GM04504 (cell line): ENCODE measurements around the gene AZIN2.
"Not testable (repeated sequence)": the region's sequence is repeated elsewhere in the genome, so short reads cannot be mapped to it uniquely, and the experiment has no call there.

Source experiments
- DNase-seq: peaks from one replicate; pipeline ENCODE4 v3.0.0-alpha.2; 2012; ENCODE audit warnings: low read depth

Gene AZIN2

GRCh38 chr1:33094971-33095604, 14.1 kb downstream of the AZIN2 start:
- DNase-seq: peak; percentile 56

- no peak for DNase-seq
These were observed 15.5 kb downstream of the AZIN2 start for GRCh38 chr1:33096363-33097005.

GRCh38 chr1:33097137-33097611, 16.2 kb downstream of the AZIN2 start:
- no peak for DNase-seq

GRCh38 chr1:33097762-33098161, 16.8 kb downstream of the AZIN2 start:
- no peak for DNase-seq

GRCh38 chr1:33098371-33098770, 17.4 kb downstream of the AZIN2 start:
- DNase-seq: no peak

GRCh38 chr1:33099290-33100118, 18.6 kb downstream of the AZIN2 start:
- peak; percentile 100 for DNase-seq

- not testable (repeated sequence) for DNase-seq
These were observed 19.1 kb downstream of the AZIN2 start for GRCh38 chr1:33100119-33100415.

GRCh38 chr1:33110477-33110876, 29.5 kb downstream of the AZIN2 start:
- DNase-seq: no peak

- no peak for DNase-seq
These were observed 31.0 kb downstream of the AZIN2 start for GRCh38 chr1:33111965-33112364.

- DNase-seq: no peak
These were observed 36.6 kb downstream of the AZIN2 start for GRCh38 chr1:33117440-33118085.

GRCh38 chr1:33118274-33118673, 37.3 kb downstream of the AZIN2 start:
- no peak for DNase-seq

GRCh38 chr1:33119050-33119449, 38.1 kb downstream of the AZIN2 start:
- DNase-seq: no peak

- no peak for DNase-seq
These were observed 38.7 kb downstream of the AZIN2 start for GRCh38 chr1:33119532-33120217.

GRCh38 chr1:33120436-33121231, 39.7 kb downstream of the AZIN2 start:
- DNase-seq: no peak

- DNase-seq: no peak
These were observed 40.8 kb downstream of the AZIN2 start for GRCh38 chr1:33121728-33122127.

GRCh38 chr1:33122483-33123178, 41.7 kb downstream of the AZIN2 start:
- DNase-seq: no peak

- no peak for DNase-seq
These were observed 42.3 kb downstream of the AZIN2 start for GRCh38 chr1:33123266-33123665.

- DNase-seq: not testable (repeated sequence)
These were observed 43.7 kb downstream of the AZIN2 start for GRCh38 chr1:33124647-33125046.

- no peak for DNase-seq
These were observed 45.6 kb downstream of the AZIN2 start for GRCh38 chr1:33126411-33127000.
